ACHN (cell line): ENCODE measurements around the gene DRG2.
A peak's percentile ranks its signal among the peaks of the same experiment; 100 is the strongest.

Source experiments
- DNase-seq: peaks from one replicate; pipeline ENCODE4 v3.0.0-alpha.2; 2015
- in situ Hi-C: cut with HindIII; loops from 2 replicates; pipeline ENCODE4 v1.10.0; 2017; ENCODE audit warnings: low sequenced_read_pairs, low pct_ligation_motif_present, low pct_unique_long_range_greater_than_20kb

DRG2 gene

GRCh38 chr17:18087610-18088491, at the start of gene DRG2:
Gene DRG2, plus strand, starts transcription at chr17:18087948. Its CDS starts 76 bp downstream, at chr17:18088024.
- in situ Hi-C loops, result no loop called here
- DNase-seq, result peak; percentile 93

- in situ Hi-C loops, result loop anchor here (10.0 kb wide), 1 partner anchor 143 kb away; no protein-coding TSS in a partner anchor
Measured at GRCh38 chr17:18038149-18038850, 49.4 kb upstream of the DRG2 start.

DNA sequence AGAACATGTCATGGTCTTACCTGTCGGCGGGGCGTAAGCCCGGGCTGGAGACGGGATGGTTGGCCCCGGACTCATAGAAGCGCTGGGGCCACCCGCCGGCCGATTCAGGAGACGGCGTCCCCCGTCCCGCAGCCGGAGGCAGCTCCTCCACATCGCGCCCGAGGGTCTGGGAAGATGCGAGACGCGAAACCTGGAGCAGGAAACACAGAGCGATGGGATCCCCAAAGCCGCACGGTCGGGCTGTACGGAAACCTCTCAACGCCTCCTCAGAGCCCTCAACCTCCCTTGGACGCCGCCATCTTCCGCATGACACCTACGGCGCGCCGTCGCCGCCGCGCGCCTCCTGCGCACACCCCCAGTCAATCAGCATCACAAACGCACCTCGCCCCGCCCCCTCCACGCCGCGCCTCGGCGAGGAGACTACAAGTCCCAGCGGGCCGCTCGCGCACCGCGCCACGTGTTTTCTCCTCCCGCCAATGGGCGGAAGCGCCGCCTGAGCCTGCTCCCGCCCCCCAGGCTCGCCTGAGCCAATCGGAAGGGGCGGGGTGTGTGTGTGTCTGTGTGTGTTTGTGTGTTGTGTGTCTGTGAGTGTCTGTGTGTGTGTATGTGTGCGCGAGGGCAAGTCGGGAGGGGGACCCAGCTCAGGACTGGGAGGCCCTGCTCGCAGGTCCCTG, 48.8 kb upstream of the DRG2 start, which contains the start of the genes ATPAF2 and GID4:
ATPAF2 (minus strand) TSS at position 308 of the 674 bp plus-strand sequence; CDS start at position 153, 155 bp downstream.
GID4 (plus strand) TSS at position 548 of the 674 bp plus-strand sequence; CDS start at position 605, 57 bp downstream.
- in situ Hi-C loops, result loop anchor here (10.0 kb wide), 1 partner anchor 144 kb away; no protein-coding TSS in a partner anchor
- peak; percentile 99 for DNase-seq

More at GRCh38 chr17:18038149-18038850, 49.4 kb upstream of the DRG2 start:
- DNase-seq, result peak; percentile 8

- DNase-seq, result peak; percentile 27
- in situ Hi-C loops, result loop anchor here (10.0 kb wide), 1 partner anchor 145 kb away; no protein-coding TSS in a partner anchor
Measured at GRCh38 chr17:18039535-18040260, 48.0 kb upstream of the DRG2 start.

- no peak for DNase-seq
- in situ Hi-C loops, result no loop called here
Measured at GRCh38 chr17:18040261-18040858, 47.4 kb upstream of the DRG2 start.

DNA sequence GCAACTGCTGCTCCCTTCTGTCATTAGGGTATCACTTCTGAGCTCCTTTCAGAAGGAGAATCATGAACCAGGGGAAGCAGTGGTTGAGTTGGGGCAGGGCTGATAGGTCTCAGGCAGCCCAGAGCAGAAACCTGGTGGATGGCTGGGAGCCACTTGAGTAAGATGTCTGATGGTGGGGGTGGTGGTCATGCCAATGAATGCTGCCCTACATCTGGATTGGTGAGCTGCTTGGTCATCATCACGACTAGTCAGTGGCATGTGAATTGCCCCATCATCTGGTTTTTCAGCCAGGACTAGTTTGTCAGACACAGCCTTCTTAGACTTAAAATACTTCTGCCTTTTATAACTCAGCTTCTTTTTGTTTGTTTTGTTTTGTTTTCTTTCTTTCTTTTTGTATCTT, 46.0 kb upstream of the DRG2 start:
- no peak for DNase-seq

DNA sequence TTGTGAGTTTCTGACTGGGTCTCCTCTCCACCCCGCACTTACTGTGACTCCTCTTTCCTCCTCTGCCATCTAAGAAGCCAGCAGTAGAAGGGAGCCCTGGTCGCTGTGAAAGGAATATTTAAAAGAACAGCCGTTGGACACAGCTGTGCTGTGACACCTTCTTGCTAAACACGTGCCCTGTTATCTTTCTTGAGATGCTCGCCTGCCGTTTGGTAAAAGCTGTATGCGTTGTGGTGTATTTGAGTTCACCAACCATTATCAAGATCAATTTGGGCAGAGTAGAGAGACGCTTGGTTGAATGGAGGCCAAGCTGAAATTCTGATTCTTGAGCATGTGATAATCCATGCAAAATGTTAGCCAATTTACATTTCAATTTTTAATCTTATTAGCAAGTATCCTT, 44.8 kb upstream of the DRG2 start:
- in situ Hi-C loops, result no loop called here
- DNase-seq, result no peak

More for the DNA sequence above, 46.0 kb upstream of the DRG2 start:
- in situ Hi-C loops, result no loop called here

DNA sequence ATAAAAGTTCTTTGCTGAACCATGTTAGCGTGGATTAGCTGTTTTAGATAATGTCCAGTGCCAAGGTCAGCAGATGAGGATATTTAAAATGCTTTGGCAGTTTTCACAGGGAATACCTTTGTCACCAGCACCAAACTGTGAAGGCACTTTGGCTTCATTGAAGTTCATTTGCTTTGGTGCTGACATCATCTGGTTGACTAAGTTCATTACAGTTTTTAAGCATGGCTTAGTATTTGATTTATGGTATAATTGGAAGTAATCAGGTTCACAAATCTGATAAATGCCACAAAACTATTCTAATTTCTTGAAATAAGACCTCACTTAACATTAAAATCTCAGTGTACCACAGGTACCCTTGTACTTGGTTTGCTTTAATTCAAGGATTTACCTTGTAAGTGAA, 44.3 kb upstream of the DRG2 start:
- DNase-seq, result peak; percentile 11
- in situ Hi-C loops, result no loop called here

- in situ Hi-C loops, result no loop called here
- no peak for DNase-seq
Measured at GRCh38 chr17:18044609-18045008, 43.1 kb upstream of the DRG2 start.

- peak; percentile 34 for DNase-seq
- in situ Hi-C loops, result no loop called here
Measured at GRCh38 chr17:18045691-18046350, 41.9 kb upstream of the DRG2 start.

- no peak for DNase-seq
- in situ Hi-C loops, result no loop called here
Measured at GRCh38 chr17:18055597-18055996, 32.2 kb upstream of the DRG2 start.

GRCh38 chr17:18056214-18056613, 31.5 kb upstream of the DRG2 start:
- in situ Hi-C loops, result no loop called here
- DNase-seq, result no peak

DNA sequence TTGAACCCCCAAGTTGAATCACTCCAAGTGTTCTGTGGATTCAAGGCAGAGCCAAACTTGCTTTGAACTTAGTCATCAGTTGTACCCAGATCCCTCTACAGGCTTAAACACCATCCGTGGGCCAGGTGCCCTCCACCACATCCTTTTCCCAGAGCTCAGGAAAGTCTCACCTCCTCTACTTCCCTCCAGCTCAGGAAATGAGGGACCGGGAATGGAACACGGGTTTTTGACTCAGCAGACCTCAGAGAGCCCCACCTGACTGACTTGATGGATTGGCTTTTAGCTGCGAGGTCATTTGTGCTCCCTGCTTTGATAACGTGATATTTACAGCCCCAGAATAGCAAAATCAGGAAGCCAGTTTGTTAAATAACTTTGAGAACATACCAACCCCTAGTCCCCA, 28.5 kb upstream of the DRG2 start:
- DNase-seq, result no peak
- in situ Hi-C loops, result no loop called here

DNA sequence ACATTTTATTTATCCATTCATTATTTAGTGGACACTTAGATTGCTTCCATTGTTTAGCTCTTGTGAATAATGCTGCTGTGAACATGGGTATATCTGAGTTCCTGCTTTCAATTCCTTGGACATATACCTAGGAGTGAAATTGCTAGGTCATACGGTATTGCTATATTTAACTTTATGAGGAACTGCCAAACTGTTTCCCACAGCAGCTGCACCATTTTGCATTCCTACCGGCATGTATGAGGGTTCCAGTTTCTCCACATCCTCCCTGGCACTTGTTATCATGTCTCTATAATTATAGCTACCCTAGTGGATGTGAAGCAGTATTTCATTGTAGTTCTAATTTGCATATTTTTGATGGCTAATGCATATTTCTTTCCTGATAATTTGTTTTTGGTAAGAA, 23.7 kb upstream of the DRG2 start:
- in situ Hi-C loops, result no loop called here
- DNase-seq, result no peak

- in situ Hi-C loops, result no loop called here
- no peak for DNase-seq
Measured at GRCh38 chr17:18065546-18065945, 22.2 kb upstream of the DRG2 start.

GRCh38 chr17:18066866-18067265, 20.9 kb upstream of the DRG2 start:
- no peak for DNase-seq
- in situ Hi-C loops, result no loop called here

DNA sequence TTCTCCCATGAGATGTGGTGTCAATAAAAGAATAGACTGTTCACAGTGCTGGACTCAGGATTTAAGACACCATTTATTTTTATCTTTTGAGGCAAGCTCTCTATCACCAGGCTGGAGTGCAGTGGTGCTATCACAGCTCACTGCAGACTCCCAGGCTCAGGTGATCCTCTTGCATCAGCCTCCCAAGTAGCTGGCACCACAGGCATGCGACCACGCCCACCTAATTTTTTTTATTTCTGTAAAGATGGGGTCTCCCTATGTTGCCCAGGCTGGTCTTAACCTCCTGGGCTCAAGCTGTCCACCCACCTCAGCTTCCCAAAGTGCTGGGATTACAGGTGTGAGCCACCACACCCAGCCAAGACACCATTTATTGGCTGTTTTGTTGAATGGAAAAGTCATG, 18.6 kb upstream of the DRG2 start:
- DNase-seq, result no peak

More for the DNA sequence above, 18.6 kb upstream of the DRG2 start:
- in situ Hi-C loops, result no loop called here
